ENCODE data around the gene AP1S3.

AP1S3 gene

DNA sequence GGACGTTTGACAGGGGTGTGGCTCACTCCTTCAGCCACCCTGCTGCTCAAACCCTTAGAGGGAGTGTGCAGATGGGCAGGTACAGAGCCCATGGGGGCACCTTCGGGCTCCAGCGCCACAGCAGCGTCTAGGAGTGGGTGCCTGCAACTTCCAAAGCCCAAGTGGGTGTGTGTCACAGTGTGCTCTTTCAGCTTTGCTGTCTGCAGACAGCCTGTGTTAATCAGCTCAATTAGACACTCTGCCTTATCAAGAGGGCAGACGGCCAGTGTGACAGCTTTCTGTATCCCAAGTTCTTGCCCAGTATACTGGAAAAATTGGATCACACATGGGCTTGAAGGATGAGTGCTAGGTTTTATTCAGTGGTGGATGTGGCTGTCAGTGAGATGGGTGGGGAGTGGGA lies 96.7 kb downstream of the AP1S3 start:
- TF ChIP-seq SCRT2 (tag by site-specific recombination; IDR thresholded peaks at IDR 0.05) (no peak), ZIC2 (tag by site-specific recombination; IDR thresholded peaks at IDR 0.05) (no peak), GLIS1 (tag by site-specific recombination; IDR thresholded peaks at IDR 0.05) (no peak), OSR2 (tag by site-specific recombination; IDR thresholded peaks at IDR 0.05) (no peak), ZNF510 (tag by site-specific recombination; IDR thresholded peaks at IDR 0.05; ENCODE audit: insufficient replicate concordance) (no peak), ZNF561 (tag by site-specific recombination; IDR thresholded peaks at IDR 0.05; ENCODE audit: borderline replicate concordance) (no peak), ZNF404 (tag by site-specific recombination; IDR thresholded peaks at IDR 0.05) (no peak), ZNF701 (tag by site-specific recombination; IDR thresholded peaks at IDR 0.05) (no peak), ZNF175 (tag by site-specific recombination; IDR thresholded peaks at IDR 0.05) (no peak), ZFP37 (tag by site-specific recombination; IDR thresholded peaks at IDR 0.05) (no peak), ZNF530 (tag by site-specific recombination; IDR thresholded peaks at IDR 0.05; ENCODE audit: low read depth) (no peak), ZNF785 (tag by site-specific recombination; IDR thresholded peaks at IDR 0.05) (no peak), ZNF114 (tag by site-specific recombination; IDR thresholded peaks at IDR 0.05) (no peak), ZNF292 (tag by site-specific recombination; IDR thresholded peaks at IDR 0.05; ENCODE audit: borderline replicate concordance, low read depth) (no peak), ZNF48 (tag by site-specific recombination; IDR thresholded peaks at IDR 0.05) (no peak)
- TF ChIP-seq, protein P1, sequence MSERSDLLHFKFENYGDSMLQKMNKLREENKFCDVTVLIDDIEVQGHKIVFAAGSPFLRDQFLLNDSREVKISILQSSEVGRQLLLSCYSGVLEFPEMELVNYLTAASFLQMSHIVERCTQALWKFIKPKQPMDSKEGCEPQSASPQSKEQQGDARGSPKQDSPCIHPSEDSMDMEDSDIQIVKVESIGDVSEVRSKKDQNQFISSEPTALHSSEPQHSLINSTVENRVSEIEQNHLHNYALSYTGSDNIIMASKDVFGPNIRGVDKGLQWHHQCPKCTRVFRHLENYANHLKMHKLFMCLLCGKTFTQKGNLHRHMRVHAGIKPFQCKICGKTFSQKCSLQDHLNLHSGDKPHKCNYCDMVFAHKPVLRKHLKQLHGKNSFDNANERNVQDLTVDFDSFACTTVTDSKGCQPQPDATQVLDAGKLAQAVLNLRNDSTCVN (tag by site-specific recombination; optimal IDR thresholded peaks at IDR 0.05) = no peak
- TF ChIP-seq, protein P2, sequence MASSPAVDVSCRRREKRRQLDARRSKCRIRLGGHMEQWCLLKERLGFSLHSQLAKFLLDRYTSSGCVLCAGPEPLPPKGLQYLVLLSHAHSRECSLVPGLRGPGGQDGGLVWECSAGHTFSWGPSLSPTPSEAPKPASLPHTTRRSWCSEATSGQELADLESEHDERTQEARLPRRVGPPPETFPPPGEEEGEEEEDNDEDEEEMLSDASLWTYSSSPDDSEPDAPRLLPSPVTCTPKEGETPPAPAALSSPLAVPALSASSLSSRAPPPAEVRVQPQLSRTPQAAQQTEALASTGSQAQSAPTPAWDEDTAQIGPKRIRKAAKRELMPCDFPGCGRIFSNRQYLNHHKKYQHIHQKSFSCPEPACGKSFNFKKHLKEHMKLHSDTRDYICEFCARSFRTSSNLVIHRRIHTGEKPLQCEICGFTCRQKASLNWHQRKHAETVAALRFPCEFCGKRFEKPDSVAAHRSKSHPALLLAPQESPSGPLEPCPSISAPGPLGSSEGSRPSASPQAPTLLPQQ (tag by site-specific recombination; IDR thresholded peaks at IDR 0.05) = no peak
- TF ChIP-seq, protein P3, sequence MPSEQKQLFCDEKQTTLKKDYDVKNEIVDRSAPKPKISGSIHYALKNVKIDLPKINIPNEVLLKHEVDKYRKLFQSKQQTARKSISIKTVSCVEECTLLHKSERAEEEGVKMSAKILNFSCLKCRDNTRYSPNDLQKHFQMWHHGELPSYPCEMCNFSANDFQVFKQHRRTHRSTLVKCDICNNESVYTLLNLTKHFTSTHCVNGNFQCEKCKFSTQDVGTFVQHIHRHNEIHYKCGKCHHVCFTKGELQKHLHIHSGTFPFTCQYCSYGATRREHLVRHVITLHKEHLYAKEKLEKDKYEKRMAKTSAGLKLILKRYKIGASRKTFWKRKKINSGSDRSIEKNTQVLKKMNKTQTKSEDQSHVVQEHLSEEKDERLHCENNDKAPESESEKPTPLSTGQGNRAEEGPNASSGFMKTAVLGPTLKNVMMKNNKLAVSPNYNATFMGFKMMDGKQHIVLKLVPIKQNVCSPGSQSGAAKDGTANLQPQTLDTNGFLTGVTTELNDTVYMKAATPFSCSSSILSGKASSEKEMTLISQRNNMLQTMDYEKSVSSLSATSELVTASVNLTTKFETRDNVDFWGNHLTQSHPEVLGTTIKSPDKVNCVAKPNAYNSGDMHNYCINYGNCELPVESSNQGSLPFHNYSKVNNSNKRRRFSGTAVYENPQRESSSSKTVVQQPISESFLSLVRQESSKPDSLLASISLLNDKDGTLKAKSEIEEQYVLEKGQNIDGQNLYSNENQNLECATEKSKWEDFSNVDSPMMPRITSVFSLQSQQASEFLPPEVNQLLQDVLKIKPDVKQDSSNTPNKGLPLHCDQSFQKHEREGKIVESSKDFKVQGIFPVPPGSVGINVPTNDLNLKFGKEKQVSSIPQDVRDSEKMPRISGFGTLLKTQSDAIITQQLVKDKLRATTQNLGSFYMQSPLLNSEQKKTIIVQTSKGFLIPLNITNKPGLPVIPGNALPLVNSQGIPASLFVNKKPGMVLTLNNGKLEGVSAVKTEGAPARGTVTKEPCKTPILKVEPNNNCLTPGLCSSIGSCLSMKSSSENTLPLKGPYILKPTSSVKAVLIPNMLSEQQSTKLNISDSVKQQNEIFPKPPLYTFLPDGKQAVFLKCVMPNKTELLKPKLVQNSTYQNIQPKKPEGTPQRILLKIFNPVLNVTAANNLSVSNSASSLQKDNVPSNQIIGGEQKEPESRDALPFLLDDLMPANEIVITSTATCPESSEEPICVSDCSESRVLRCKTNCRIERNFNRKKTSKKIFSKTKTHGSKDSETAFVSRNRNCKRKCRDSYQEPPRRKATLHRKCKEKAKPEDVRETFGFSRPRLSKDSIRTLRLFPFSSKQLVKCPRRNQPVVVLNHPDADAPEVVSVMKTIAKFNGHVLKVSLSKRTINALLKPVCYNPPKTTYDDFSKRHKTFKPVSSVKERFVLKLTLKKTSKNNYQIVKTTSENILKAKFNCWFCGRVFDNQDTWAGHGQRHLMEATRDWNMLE (tag by site-specific recombination; conservative IDR thresholded peaks at IDR 0.05; ENCODE audit: low read depth) = no peak
- TF ChIP-seq, protein P4, sequence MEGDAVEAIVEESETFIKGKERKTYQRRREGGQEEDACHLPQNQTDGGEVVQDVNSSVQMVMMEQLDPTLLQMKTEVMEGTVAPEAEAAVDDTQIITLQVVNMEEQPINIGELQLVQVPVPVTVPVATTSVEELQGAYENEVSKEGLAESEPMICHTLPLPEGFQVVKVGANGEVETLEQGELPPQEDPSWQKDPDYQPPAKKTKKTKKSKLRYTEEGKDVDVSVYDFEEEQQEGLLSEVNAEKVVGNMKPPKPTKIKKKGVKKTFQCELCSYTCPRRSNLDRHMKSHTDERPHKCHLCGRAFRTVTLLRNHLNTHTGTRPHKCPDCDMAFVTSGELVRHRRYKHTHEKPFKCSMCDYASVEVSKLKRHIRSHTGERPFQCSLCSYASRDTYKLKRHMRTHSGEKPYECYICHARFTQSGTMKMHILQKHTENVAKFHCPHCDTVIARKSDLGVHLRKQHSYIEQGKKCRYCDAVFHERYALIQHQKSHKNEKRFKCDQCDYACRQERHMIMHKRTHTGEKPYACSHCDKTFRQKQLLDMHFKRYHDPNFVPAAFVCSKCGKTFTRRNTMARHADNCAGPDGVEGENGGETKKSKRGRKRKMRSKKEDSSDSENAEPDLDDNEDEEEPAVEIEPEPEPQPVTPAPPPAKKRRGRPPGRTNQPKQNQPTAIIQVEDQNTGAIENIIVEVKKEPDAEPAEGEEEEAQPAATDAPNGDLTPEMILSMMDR (tag by site-specific recombination; IDR thresholded peaks at IDR 0.05) = no peak
- no peaks in the 10 kb centered on the region for H3K4me1 ChIP-seq (ENCODE audit: control insufficient read depth, insufficient read depth, low read length)
- no peak overlapping the region for H3K4me3 ChIP-seq (ENCODE audit: low read depth, low read length)
- ChIA-PET POLR2A (no interaction called here), CTCF (interaction anchor here (0.7 kb wide), 1 partner anchor 12 kb away, joined by 4 read pairs; no protein-coding TSS in a partner anchor)
- no peaks in the 10 kb centered on the region for H3K36me3 ChIP-seq (ENCODE audit: control insufficient read depth in 2 of 2, insufficient read depth in 1 of 2, low read length in 2 of 2)
- no peak overlapping the region for H3K27ac ChIP-seq (ENCODE audit: extremely low read depth, low read depth, low read length)
- no peaks in the 10 kb centered on the region for H3K9me3 ChIP-seq (ENCODE audit: control insufficient read depth, insufficient read depth, low read depth, low read length)

Data from HEK293 (cell line).